Measurements from ENCODE around the gene ITGAD.

- TF ChIP-seq CTCF (IDR thresholded peaks at IDR 0.05; ENCODE audit: borderline replicate concordance, extremely low read depth, low read length, poor library complexity, severe bottlenecking) (no peak), EZH2 (IDR thresholded peaks at IDR 0.05; ENCODE audit: borderline replicate concordance, low read depth, low read length, severe bottlenecking) (no peak)
These were observed 20.2 kb downstream of the ITGAD start for GRCh38 chr16:31413381-31413780.
